OCI-LY1 (cell line): ENCODE results near the gene ZNF117.

Experiments
- H2AFZ ChIP-seq: fragments of 200-600 bp; sonication (generic), shearing (Covaris generic); 2 replicates; pipeline ENCODE4 v1.6.0; 2014; ENCODE audit warnings: antibody characterized with exemption, mild to moderate bottlenecking, low read length
- H3F3A ChIP-seq: fragments of 200-600 bp; sonication (generic), shearing (Covaris generic); 2 replicates; pipeline ENCODE4 v1.6.0; 2014; ENCODE audit warnings: mild to moderate bottlenecking, antibody characterized with exemption, low read length, moderate library complexity; ENCODE audit not compliant: insufficient read depth
- H3K27ac ChIP-seq: fragments of 200-600 bp; sonication (generic); 2 replicates; pipeline ENCODE4 v1.5.1; 2014; ENCODE audit warnings: low read length, mixed run types, mild to moderate bottlenecking, low read depth; ENCODE audit not compliant: poor library complexity, severe bottlenecking
- H3K27me3 ChIP-seq: fragments of 200-600 bp; sonication (generic); 2 replicates; pipeline ENCODE4 v1.6.0; 2014; ENCODE audit warnings: antibody characterized with exemption, mild to moderate bottlenecking, low read length, moderate library complexity; ENCODE audit not compliant: insufficient read depth
- H3K36me3 ChIP-seq: fragments of 200-600 bp; sonication (generic); 2 replicates; pipeline ENCODE4 v1.6.1; 2014; ENCODE audit warnings: mild to moderate bottlenecking, antibody characterized with exemption, low read length, moderate library complexity, mixed read lengths; ENCODE audit not compliant: insufficient read depth
- H3K4me1 ChIP-seq: fragments of 200-600 bp; sonication (generic); 2 replicates; pipeline ENCODE4 v1.5.1; 2014; ENCODE audit warnings: mild to moderate bottlenecking, low read length, moderate library complexity; ENCODE audit not compliant: insufficient read depth, severe bottlenecking
- H3K4me2 ChIP-seq: fragments of 200-600 bp; sonication (generic), shearing (Covaris generic); 2 replicates; pipeline ENCODE4 v1.6.1; 2014; ENCODE audit warnings: low read length
- H3K4me3 ChIP-seq: fragments of 200-600 bp; sonication (generic); 2 replicates; pipeline ENCODE4 v1.5.1; 2014; ENCODE audit warnings: low read length, low read depth, mild to moderate bottlenecking, mixed read lengths; ENCODE audit not compliant: poor library complexity, severe bottlenecking
- H3K79me2 ChIP-seq: fragments of 200-600 bp; shearing (Covaris generic); 2 replicates; pipeline ENCODE4 v1.6.1; 2016; ENCODE audit warnings: mixed run types, low read length, mixed read lengths; ENCODE audit not compliant: insufficient read depth
- H3K9ac ChIP-seq: fragments of 200-600 bp; sonication (generic), shearing (Covaris generic); 2 replicates; pipeline ENCODE4 v1.6.1; 2014; ENCODE audit warnings: mild to moderate bottlenecking, low read length, mixed read lengths
- H3K9me2 ChIP-seq: fragments of 200-600 bp; sonication (generic), shearing (Covaris generic); 2 replicates; pipeline ENCODE4 v1.6.1; 2014; ENCODE audit warnings: low read depth, mild to moderate bottlenecking, low read length, mixed read lengths
- H3K9me3 ChIP-seq: fragments of 200-600 bp; shearing (Covaris generic); 2 replicates; pipeline ENCODE4 v1.6.1; 2014; ENCODE audit warnings: low read length, mixed read lengths
- H4K20me1 ChIP-seq: fragments of 200-600 bp; sonication (generic), shearing (Covaris generic); 2 replicates; pipeline ENCODE4 v1.6.0; 2016; ENCODE audit warnings: mild to moderate bottlenecking, low read length; ENCODE audit not compliant: insufficient read depth
- CTCF ChIP-seq: fragments of 200-600 bp; sonication (generic), shearing (Covaris generic); IDR thresholded peaks from 2 replicates; pipeline ENCODE4 v1.5.1; 2017; ENCODE audit warnings: mild to moderate bottlenecking, antibody characterized with exemption, low read length, moderate library complexity, mixed read lengths
- EZH2 ChIP-seq: fragments of 200-600 bp; sonication (generic), shearing (Covaris generic); IDR thresholded peaks from 2 replicates; pipeline ENCODE4 v1.8.0; 2017; ENCODE audit warnings: borderline replicate concordance, mixed run types, mild to moderate bottlenecking, antibody characterized with exemption, low read length, moderate library complexity, mixed read lengths

Gene ZNF117

DNA sequence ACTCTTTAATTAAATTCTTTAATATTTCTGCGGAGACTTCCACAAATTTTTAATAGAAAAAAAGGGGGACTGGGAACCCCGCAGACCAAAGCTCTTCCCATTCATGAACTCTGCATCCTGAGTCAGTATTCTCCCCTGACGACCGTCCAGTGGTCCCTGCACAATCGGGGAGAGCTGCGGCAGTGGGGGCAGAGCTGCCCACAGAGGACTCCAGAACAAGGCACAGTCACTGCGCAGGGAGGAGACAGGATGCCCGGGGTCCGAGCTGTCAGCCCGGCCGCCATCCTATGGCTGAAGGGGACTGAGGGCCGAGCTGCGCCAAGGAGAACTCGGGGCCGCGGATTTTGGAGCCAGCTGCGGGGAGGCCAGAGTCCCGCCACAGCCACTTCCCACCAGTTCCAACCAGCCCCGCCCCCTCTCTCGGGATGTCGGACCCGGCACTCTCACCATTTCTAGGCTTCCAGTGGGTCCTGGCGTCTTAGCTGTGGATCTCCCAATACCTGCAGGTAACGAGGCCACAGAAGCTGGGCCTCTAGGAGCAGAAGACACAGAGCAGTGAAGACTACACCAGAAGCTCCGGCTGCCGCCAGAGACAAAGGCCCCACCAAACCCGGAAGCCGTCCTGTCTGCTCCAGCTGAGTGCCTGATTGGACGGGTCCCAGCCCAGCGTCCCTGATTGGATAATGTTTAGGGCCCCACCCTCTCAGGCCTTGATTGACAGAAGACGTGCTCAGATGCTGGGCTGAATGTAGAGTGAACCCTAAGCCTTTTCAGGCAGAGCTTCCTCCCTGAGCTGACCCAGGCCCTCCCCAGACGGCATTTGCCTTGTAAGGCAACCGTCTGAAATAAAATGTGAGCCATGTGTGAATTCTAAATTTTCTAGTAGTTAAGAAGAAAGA, 15.5 kb upstream of the ZNF117 start, which contains the start of gene ERV3-1:
TSS of gene ERV3-1 (minus strand) at position 594 of the 899 bp plus-strand sequence. CDS start 13,661 bp downstream, outside the sequence.
- Histone ChIP-seq H3K4me1 (peaks cover 22% of the 10 kb centered on the region), H4K20me1 (no peaks in the 10 kb centered on the region), H3K27ac (peak within 1 kb of the TSS; percentile 60), H3K4me2 (peak within 1 kb of the TSS; percentile 67), H3K4me3 (peak within 1 kb of the TSS; percentile 79), H3K27me3 (no peaks in the 10 kb centered on the region), H3K9ac (peak within 1 kb of the TSS; percentile 74), H3K79me2 (peaks cover 24% of the 10 kb centered on the region), H3K36me3 (peaks cover 38% of the 10 kb centered on the region), H3K9me2 (no peaks in the 10 kb centered on the region), H3K9me3 (peaks cover 9% of the 10 kb centered on the region), H3F3A (no peaks in the 10 kb centered on the region), H2AFZ (peak within 1 kb of the TSS; percentile 66)
- TF ChIP-seq EZH2 (no peak), CTCF (no peak; the same call in 1 of the 2 replicates)

- Histone ChIP-seq H3K4me1 (peaks cover 26% of the 10 kb centered on the region), H3K9me3 (peaks cover 19% of the 10 kb centered on the region), H3K79me2 (peaks cover 24% of the 10 kb centered on the region), H3K27me3 (no peaks in the 10 kb centered on the region), H2AFZ (no peak overlapping the region), H3K4me3 (peak overlapping the region; percentile 79), H3K9ac (no peak overlapping the region), H3K9me2 (no peaks in the 10 kb centered on the region), H3K4me2 (peak overlapping the region; percentile 67), H3K27ac (no peak overlapping the region), H3K36me3 (peaks cover 55% of the 10 kb centered on the region), H3F3A (no peaks in the 10 kb centered on the region), H4K20me1 (no peaks in the 10 kb centered on the region)
- TF ChIP-seq CTCF: no peak
- TF ChIP-seq EZH2: no peak
Observed at GRCh38 chr7:65004575-65004974, 13.7 kb upstream of the ZNF117 start.

DNA sequence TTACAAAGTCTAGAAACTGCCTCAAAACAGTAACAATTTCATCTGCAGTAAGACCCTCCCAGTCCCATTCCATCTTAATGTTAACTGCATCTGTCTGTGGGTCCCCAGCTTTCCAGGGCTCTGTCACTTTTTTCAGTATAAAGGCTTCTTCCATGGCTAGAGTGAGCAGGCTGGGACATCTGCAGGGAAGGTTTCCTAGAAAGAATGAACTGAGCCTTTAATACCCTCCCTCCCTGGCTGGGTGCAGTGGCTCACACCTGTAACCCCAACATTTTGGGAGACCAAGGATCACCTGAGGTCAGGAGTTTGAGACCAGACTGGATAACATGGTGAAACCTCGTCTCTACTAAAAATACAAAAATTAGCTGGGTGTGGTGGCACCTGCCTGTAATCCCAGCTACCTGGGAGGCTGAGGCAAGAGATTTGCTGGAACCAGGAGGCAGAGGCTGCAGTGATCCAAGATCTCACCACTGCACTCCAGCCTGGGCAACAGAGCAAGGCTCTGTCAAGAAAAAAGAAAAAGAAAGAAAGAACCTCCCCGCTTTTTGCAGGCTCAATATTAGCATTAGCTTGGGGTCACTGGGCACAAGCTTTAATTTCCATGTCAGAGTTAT, 12.2 kb upstream of the ZNF117 start:
- no peak overlapping the region for H2AFZ ChIP-seq
- no peak overlapping the region for H3K4me2 ChIP-seq
- H4K20me1 ChIP-seq: no peaks in the 10 kb centered on the region
- H3F3A ChIP-seq: no peaks in the 10 kb centered on the region
- peaks cover 24% of the 10 kb centered on the region for H3K79me2 ChIP-seq
- no peak overlapping the region for H3K27ac ChIP-seq
- H3K27me3 ChIP-seq: no peaks in the 10 kb centered on the region
- peaks cover 69% of the 10 kb centered on the region for H3K36me3 ChIP-seq
- peaks cover 30% of the 10 kb centered on the region for H3K9me3 ChIP-seq
- H3K4me3 ChIP-seq: no peak overlapping the region
- H3K4me1 ChIP-seq: peaks cover 28% of the 10 kb centered on the region
- TF ChIP-seq CTCF (no peak), EZH2 (no peak)
- no peaks in the 10 kb centered on the region for H3K9me2 ChIP-seq
- no peak overlapping the region for H3K9ac ChIP-seq
